SKM-1 (cell line): ENCODE results near the gene SPIB.
A peak's percentile ranks its signal among the peaks of the same experiment; 100 is the strongest.
"Not testable (repeated sequence)": the region's sequence is repeated elsewhere in the genome, so short reads cannot be mapped to it uniquely, and the experiment has no call there.

Source experiments
- DNase-seq: peaks from one replicate; lab custom pipeline; 2025; ENCODE audit not compliant: unreplicated experiment; lab: John Stamatoyannopoulos, UW

Gene SPIB

DNA sequence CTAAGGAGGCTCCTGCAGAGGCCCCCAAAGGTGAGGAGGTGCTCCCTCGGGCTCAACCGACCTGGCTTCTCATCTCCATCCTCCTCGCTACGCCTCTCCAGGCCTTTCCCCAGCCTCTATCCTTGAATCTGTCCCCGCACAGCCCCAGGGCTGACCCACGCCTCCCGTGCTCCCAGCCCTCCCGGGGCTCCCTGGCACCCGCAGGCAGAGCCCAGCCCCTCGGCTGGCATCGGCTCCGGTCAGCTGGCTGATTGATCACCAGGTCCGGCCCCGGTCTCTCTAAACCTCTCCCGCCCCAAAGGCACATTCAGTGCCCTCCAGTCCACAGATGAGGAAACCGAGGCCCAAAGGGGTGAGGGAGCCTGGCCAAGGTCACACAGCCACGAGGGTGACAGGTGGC lies 16.5 kb downstream of the SPIB start:
- DNase-seq, result no peak

DNA sequence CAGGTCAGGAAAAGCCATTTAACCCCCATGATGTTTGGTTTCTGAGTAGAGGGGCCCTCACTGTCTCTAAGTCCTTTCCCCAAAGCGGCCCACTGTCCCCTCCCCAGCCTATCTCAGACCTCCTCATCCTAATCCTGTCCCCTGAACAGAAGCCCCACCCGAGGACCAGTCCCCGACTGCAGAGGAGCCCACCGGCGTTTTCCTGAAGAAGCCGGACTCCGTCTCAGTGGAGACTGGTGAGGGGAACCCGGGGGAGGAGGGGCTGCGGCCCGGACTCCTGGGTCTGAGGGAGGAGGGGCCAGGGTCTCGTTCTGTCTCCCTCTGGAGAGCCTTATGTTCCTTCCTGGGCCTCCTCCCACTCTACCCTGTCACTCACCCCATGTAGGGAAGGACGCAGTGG lies 16.9 kb downstream of the SPIB start:
- DNase-seq, result no peak

DNA sequence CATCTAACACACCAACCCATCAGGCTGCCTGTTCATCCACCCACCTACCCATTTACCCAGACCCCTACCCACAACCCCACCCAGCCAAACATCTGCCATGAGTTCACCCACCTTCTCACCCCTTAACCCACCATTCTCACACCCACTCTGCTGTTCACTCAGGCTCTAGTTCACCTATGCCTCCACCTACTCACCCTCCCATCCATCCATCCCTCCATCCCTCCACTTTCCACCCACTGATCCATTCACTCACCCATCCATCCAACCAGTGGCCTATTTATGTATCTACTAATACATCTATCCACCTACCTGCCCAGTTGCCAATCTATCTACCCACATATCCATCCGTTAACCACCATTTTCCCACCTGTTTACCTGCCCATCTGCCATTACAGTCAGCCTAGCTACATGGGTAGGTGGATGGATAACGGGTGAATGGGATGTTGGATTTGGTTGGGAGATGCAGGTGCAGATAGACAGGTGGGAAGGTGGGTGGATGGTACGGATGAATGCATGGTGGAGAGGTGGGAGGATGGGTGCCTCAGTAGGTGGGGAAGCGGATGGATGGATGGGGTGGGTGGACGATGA lies 19.2 kb downstream of the SPIB start:
- DNase-seq, result no peak

DNA sequence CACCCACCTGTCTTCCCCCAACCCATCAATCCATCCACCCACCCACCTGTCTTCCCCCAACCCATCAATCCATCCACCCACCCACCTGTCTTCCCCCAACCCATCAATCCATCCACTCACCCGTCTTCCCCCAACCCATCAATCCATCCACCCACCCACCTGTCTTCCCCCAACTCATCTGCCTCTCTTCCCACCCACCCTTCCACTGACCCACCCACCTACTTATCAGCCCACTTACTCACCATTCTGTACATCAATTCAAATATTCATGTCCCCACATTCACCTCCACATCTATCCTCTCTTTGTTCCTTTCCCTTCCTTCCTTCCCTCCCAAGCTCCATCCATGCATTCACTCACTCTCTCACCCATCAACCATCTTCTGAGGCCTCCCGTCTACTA lies 20.4 kb downstream of the SPIB start:
- not testable (repeated sequence) for DNase-seq

DNA sequence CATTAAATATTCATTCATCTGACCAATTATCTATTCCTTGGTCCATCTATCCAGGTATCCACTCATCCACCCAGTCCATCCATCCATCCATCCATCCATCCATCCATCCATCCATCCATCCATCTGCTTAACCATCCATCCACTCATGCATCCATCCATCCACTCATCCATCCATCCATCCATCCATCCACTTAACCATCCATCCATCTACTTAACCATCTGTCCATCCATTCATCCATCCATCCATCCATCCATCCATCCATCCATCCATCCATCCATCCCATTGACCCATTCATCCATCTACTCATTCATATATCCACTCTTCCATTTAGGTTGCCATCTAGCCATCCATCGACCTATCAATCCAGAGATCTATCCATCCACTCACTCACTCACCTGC lies 25.3 kb downstream of the SPIB start:
- no peak for DNase-seq

DNA sequence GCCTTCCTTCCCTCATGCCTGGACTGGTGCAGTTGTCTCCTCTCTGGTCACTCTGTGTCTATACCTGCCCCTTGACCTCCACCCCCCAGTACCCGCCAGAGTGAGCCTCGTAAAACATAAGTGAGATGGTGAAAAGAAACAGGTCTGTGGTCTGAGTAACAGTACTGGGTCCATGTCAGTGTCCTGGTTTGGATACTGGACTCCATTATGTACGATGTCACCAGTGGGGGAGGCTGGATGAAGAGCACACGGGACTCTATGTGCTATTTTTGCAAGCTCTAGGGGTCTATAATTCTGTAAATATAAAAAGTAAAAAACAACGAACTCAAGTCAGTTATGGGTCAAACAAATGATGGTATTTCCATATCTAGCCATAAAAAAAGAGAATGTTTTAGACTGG lies 28.3 kb downstream of the SPIB start:
- DNase-seq, result no peak

DNA sequence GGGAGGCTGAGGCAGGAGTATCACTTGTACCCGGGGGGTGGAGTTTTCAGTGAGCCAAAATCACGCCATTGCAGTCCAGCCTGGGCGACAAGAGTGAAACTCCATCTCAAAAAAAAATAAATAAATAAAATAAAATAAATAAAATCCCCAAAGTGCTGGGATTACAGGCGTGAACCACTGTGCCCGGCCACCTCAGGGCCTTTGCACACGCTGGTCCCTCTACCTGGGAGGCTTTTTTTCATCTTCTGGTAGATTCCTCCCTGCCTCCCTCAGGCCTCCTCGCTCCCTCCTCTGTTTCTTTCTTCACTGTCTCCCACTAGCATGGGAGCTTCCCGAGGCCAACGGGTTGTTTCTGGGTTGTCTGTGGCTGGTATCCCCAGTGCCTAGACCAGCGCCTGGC lies 29.0 kb downstream of the SPIB start:
- no peak for DNase-seq

DNA sequence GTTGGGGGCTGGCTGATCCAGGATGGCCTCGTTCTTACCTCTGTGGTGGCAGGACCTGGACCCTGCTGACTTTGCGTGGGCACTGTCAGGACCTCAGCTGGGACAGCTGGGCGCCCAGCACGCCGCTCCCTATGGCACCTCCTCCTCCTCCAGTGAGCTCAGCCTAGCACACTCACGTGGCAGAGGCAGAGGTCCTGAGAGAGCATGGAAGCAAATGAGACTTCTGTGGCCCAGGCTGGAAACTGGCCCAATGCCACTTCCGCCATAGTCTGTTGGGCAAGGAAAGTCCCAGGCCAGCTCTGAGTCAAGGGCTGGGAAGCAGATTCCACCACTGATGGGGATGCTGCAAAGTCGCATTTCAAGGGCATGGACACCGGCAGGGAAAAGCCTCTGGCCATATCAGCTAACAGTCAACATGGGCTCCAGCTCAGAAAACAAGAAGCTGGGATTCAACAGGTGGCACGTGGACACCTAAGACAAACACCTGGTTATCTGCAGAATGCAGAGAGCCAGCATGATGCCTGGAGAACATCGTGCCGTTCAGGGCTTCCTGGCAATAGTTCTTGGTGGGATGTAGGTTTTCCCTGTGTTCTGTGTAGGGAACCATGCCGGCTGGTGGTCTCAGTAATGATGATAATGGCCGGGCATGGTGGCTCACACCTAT lies 30.6 kb downstream of the SPIB start:
- DNase-seq, result no peak

DNA sequence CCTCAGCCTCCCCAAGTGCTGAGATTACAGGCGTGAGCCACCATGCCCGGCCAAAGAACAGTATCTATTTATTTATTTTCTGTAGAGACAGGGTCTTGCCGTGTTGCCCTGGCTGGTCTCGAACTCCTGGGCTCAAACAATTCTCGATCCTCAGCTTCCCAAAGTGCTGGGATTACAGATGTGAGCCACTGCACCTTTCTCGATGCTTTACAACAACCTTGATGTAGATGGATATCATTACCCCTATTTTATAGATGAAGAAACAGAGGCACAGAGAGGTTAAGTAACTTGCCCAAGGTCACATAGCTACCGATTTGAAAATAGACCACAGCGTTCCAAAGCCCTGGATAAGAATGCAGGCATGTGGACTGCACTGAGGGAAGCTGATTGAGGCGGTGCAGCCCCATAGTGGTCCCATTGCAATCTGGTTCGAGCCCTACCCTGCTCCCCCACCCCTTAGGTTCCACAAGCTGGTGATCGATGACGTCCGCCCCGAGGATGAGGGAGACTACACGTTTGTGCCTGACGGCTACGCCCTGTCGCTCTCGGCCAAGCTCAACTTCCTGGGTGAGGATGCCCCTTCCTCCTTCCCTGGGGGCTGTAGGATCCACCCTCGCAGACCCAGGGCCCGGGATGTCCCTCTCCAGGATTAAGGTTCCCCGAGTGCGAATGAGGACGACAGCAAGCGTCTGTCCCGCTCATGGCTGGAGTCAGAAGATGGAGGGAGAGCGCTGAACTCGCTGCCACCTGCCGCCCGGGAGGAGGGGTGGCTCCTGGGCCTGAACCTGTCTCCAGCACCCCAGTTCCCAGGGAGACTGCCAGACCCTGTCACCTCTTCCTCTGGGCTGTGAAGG lies 31.9 kb downstream of the SPIB start:
- no peak for DNase-seq

DNA sequence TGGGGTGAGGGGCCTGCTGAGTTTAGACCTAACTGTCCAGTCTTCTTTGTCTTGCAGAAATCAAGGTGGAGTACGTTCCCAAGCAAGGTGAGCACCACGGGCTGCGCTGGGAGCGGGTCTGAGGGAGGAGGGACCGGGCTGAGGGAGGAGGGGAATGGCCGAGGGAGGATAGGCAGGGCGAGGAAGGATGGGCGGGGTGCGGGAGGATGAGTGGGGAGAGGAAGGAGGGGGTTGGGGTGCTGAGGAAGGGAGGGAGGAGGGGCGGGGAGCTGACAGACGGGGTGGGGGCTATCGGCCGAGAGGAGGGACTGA lies 32.4 kb downstream of the SPIB start:
- DNase-seq, result no peak

DNA sequence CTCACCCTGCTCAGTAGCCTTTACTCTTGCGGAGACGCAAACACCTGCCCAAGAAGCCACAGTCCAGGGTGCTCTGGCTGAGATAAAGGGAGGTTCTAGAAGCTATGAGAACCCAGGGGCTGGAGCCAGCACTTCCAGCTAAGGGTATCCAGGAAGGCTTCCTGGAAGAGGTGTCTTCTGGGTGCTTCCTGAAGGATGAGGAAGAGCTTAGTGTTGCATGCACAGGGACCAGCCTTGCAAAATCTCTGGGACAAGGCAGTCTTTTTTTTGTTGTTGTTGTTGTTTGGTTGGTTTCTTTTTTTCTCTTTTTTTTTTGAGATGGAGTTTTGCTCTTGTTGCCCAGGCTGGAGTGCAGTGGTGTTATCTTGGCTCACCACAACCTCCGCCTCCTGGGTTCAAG lies 34.5 kb downstream of the SPIB start:
- no peak for DNase-seq

DNA sequence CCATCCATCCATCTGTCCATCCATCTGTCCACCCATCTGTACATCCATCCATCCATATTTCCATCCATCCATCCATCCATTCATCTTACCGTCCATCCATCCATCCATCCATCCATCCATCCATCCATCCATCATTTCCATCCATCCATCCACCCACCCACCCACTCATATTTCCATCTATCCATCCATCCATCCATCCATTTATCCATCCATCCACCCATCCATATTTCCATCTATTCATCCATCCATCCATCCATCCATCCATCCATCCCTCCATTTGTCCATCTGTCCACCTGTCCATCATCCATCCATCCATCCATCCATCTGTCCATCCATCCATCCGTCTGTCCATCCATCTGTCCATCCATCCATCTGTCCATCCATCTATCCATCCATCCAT lies 37.3 kb downstream of the SPIB start:
- no peak for DNase-seq

DNA sequence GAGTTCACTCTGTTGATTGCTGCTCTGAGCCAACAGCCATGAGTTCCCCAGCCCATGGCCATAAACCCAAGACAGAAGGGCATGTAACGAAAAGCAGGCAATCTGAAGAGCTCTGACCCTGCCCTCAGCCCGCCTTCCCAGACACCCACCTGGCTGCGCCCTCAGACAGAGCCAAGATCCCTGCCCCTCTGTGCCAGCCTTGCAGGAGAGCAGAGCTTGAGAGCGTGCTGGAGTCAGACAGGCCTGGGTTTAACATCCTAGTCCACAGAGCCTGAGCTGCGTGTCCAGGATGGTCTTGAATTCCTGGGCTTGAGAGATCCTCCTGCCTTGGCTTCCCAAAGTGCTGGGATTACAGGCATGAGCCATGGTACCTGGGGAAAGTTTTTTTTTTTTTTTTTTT lies 38.6 kb downstream of the SPIB start:
- no peak for DNase-seq

DNA sequence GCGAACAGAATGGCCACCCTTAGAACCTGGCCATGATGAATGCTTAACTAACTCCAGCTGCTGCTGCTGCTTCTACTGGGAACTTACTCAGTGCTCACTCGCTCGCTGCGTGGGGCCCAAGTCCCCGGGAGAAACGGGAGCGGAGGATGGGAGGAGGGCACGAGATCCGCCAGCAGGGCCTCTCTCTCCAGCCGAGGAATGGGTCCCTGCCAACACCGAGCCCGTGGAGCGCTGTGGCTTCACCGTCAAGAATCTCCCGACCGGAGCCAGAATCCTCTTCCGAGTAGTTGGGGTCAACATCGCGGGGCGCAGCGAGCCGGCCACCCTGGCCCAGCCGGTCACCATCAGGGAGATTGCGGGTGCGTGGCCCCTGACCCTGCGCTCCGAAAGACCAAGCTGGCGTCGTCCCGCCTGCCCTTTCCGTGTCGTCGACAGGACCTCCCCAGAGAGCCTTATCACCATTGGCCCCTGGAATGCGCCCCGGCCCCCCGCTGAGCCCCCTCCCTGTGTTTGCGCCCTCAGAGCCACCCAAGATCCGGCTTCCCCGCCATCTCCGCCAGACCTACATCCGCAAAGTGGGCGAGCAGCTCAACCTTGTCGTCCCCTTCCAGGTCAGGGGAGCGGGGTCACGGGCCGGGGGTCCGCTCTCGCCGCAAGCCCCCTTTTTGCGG lies 39.8 kb downstream of the SPIB start:
- no peak for DNase-seq

DNA sequence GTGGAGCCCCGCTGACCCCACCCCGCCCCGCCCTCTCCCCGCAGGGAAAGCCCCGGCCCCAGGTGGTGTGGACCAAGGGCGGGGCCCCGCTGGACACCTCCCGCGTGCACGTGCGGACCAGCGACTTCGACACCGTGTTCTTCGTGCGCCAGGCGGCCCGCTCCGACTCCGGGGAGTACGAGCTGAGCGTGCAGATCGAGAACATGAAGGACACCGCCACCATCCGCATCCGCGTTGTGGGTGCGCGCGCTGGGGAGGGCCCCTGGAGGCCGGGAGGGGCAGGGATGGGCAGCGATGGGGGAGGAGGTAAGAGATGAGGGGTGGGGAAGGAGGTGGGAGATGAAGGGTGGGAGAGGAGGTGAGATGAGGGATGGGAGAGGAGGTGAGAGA lies 40.3 kb downstream of the SPIB start:
- DNase-seq, result no peak

DNA sequence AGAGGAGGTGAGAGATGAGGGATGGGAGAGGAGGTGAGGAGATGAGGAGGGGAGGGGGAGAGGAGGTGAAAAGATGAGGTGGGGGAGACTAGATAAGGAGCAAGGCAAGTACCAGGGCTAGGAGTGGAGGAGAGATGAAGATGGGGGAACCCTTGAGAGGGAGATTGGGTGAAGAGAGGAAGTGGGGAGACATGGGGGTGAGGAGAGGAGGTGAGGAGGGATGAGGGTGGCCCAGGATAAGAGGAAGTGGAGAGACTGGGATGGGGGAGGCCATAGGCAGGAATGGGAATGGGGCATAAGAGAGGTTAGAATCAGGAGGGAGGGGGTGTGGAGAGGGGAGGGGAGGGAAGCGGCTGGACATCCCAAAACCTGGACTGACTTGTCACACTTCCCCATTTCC lies 40.9 kb downstream of the SPIB start:
- DNase-seq, result no peak

DNA sequence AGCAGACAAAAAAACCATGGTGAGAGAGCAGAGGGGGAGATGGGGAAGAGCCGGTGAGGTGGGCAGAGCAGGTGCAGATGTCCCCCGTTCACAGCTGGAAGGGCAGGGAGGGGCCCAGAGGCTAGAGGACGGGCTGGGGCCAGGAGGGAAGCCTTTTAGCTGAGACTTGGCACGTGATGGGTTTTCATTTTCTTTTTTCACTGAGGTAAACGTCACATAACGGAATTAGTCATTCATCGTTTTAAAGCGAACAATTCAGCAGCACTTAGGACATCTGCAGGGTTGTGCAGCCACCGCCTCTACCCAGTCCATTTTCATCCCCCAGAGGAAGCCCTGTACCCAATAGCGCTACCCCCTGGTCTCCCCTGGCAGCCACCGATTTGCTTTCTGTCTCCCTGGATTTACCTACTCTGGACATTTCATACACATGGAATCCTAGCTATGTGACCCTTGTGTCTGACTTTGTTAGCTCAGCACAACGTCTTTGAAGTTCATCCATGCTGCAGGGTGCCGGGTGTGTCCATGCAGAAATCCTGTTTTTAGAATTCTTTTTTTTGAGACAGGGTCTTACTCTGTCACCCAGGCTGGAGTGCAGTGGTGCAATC lies 41.5 kb downstream of the SPIB start:
- no peak for DNase-seq

DNA sequence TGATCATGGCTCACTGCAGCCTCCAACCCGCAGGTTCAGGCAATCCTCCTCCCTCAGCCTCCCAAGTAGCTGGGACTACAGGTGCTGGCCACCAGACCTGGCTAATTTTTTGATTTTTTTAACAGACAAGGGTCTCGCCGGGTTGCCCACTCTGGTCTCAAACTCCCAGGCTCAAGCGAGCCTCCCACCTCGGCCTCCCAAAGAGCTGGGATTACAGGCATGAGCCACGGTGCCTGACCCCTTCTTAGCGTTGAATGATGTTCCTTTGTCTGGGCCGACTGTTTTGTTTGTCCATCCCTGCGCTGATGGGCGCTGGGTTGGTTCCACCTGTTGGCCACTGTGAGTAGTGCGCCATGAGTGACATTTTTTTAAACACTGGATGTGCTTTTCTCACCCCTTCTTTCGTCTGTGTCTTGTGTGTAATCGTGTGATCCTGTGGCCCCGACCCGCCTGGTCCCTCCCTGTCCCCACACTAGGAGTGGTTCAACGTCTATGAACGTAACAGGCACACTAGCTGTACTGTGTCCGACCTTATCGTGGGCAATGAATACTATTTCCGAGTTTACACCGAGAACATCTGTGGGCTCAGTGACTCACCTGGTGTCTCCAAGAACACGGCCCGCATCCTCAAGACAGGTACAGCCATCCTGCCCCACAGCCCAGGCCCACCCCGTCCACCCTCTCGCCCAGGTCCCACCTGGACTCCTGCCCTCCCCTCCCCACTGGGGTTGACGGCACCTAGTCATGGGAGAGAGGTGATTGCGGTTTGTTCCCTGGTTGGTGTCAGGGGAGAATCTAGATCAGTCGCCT lies 42.5 kb downstream of the SPIB start:
- peak; percentile 11 for DNase-seq

DNA sequence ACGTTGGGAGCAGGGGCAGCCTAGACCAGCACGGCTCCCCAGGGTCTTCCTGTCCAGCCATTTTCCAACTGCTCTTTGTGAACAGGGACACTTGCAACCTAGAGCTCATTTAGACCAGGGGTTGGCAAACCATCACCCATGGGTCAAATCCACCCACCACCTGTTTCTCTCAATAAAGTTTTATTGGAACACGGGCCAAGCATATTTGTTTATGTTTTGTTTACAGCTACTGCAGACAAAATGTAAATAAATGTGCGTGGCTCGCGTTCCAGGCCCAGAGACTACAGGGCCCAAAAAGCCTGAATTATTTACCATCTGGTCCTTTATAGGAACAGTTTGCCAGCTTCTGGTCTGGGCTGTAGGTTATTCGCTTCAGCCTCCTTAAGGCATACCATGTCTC lies 44.2 kb downstream of the SPIB start:
- no peak for DNase-seq

DNA sequence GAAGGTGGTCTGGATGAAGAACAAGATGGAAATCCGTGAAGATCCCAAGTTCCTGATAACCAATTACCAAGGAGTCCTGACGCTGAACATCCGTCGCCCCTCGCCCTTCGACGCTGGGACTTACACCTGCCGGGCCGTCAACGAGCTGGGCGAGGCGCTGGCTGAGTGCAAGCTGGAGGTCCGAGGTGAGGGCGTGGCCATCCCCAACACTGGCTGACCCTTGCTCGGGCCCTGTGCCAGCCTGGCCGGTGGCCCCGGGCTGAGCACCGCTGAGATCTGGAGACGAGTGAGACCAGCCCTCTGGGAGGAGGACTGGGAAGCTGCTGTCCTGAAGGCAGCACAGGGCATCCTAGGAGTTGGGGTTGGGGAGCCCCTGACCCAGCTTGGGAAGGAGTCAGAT lies 45.6 kb downstream of the SPIB start:
- no peak for DNase-seq

DNA sequence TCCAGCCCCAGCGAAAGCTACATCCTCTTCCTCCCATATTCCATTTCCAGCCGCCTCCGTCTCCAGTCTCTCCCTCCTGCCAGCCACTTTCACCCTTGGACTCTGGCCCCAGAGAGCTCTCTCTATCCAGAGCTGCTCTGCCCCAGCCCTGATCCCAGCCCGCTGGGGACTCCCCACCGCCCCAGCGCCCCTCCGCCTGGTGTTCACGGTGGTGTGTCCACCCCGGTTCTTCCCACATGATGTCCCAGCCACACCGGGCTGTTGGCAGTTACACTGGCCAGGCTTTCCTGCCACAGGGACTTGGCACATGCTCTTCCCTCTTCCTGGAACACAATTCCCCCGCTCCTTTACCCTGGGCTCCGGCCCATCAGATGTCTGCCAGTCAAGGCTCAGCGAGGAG lies 46.3 kb downstream of the SPIB start:
- no peak for DNase-seq
